KOPT-K1 (cell line): Measurements from ENCODE around the gene CLEC4D.
"Not testable (repeated sequence)": the region's sequence is repeated elsewhere in the genome, so short reads cannot be mapped to it uniquely, and the experiment has no call there.

Experiments
- H3K27ac ChIP-seq: fragments of 200-600 bp; sonication (generic); 2 replicates; pipeline ENCODE4 v1.5.1; 2016; ENCODE audit warnings: antibody characterized with exemption, mild to moderate bottlenecking, low read depth, low read length; ENCODE audit not compliant: poor library complexity, severe bottlenecking
- H3K36me3 ChIP-seq: fragments of 200-600 bp; sonication (generic); 2 replicates; pipeline ENCODE4 v1.5.1; 2017; ENCODE audit warnings: antibody characterized with exemption, mild to moderate bottlenecking, low read length, moderate library complexity; ENCODE audit not compliant: insufficient read depth
- H3K9me3 ChIP-seq: fragments of 200-600 bp; sonication (generic); 2 replicates; pipeline ENCODE4 v1.5.1; 2017; ENCODE audit warnings: antibody characterized with exemption, low read length, mild to moderate bottlenecking; ENCODE audit not compliant: insufficient read depth, poor library complexity, severe bottlenecking

CLEC4D gene

GRCh38 chr12:8554451-8555195 is 41.3 kb downstream of the CLEC4D start:
- H3K27ac ChIP-seq: no peak overlapping the region
- no peaks in the 10 kb centered on the region for H3K36me3 ChIP-seq
- no peaks in the 10 kb centered on the region for H3K9me3 ChIP-seq

GRCh38 chr12:8556531-8557097 is 43.3 kb downstream of the CLEC4D start:
- H3K36me3 ChIP-seq: no peaks in the 10 kb centered on the region
- H3K9me3 ChIP-seq: no peaks in the 10 kb centered on the region
- no peak overlapping the region for H3K27ac ChIP-seq

DNA sequence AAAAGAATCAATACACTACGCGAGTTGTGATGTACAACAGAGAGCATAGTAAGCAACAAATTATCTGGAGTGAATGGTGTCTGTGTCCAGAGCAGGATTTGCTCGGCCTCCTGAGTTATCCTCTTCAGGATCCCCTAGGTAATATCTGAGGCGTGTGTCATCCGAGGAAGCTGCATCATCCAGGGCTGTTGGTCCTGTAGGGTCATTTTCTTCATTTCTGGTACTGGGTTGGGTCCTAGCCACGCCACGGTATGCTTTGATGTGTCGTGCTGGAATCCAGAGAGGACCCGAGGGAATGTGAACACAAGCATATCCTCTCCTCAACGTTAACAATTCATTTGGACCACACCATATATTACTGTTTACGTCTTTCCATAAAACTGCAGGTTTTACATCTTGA is 46.4 kb downstream of the CLEC4D start:
- no peak overlapping the region for H3K27ac ChIP-seq
- H3K36me3 ChIP-seq: no peaks in the 10 kb centered on the region
- no peaks in the 10 kb centered on the region for H3K9me3 ChIP-seq

DNA sequence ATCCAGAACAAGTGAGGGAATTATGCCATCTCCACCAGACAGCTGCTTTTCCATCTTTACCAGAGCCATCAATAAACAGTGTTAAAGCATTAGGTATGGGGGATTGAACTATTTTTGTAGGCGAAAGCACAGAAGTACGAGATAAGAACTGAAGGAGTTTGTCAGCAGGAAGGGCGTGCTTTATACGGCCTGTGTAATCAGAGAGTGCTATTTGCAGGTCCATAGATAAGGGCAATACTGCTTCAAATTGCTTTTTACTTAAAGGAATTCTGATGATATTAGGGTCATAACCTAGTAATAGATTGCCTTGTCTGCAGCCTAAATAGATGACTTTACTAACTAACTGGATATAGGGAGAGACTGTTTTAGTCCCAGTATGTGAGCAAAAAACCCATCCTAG is 47.7 kb downstream of the CLEC4D start:
- Histone ChIP-seq H3K36me3 (no peaks in the 10 kb centered on the region), H3K27ac (no peak overlapping the region), H3K9me3 (no peaks in the 10 kb centered on the region)

DNA sequence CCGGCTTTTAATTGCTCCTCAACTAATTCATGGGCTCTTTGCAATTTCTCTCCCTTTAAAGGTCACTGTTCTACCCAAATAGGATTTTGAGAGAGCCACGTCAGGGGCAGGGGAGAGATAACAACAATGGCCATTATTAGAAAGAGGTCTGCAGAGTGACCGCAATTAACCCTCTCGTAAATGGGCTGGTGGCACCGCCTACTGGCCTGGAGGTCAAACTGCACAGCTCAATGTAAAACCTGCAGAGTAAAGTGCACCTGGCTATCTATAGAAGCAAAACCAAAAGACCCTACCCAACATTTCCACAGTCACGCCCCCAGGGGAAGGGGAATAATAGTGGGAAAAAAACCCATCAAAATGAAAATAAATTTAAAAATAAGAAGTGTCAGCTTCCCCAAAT is 49.0 kb downstream of the CLEC4D start:
- Histone ChIP-seq H3K9me3 (peaks cover 4% of the 10 kb centered on the region), H3K27ac (no peak overlapping the region), H3K36me3 (no peaks in the 10 kb centered on the region)

GRCh38 chr12:8563356-8563755 is 50.1 kb downstream of the CLEC4D start:
- Histone ChIP-seq H3K36me3 (no peaks in the 10 kb centered on the region), H3K9me3 (peaks cover 14% of the 10 kb centered on the region), H3K27ac (no peak overlapping the region)

DNA sequence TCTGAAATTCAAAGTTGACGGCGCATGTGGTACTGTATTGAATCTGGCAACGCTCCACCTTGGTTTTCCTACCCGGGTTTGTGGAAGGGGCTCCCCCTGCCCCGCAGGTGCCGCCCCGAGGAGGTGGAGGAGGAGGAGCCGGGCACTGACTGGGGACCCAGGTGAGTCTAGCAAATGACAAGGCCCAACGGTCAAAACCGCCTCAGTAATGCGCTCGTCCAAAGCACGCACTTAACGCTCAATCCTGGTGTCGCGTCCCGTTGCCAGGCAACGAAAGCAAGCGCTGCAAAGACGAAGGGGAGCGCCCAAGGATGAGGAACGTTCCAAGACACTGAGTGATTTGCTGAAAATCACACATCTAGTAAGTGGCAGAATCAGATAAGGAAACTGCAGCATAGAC is 51.4 kb downstream of the CLEC4D start:
- Histone ChIP-seq H3K36me3 (no peaks in the 10 kb centered on the region), H3K9me3 (peaks cover 15% of the 10 kb centered on the region), H3K27ac (no peak overlapping the region)

- H3K36me3 ChIP-seq, H3K27ac ChIP-seq: not testable (repeated sequence)
- H3K9me3 ChIP-seq: peaks cover 15% of the 10 kb centered on the region
Measured at GRCh38 chr12:8566052-8566451, 52.7 kb downstream of the CLEC4D start.

GRCh38 chr12:8566525-8566924 is 53.2 kb downstream of the CLEC4D start:
- H3K27ac ChIP-seq: no peak overlapping the region
- peaks cover 15% of the 10 kb centered on the region for H3K9me3 ChIP-seq
- no peaks in the 10 kb centered on the region for H3K36me3 ChIP-seq
